Measurements from ENCODE around the gene PAK3. TPM values are rescaled to one million over a fixed set of nuclear protein-coding genes. Genes with fewer than 3 reads are reported as not detected.
A peak's percentile ranks its signal among the peaks of the same experiment; 100 is the strongest.

The PAK3 gene

DNA sequence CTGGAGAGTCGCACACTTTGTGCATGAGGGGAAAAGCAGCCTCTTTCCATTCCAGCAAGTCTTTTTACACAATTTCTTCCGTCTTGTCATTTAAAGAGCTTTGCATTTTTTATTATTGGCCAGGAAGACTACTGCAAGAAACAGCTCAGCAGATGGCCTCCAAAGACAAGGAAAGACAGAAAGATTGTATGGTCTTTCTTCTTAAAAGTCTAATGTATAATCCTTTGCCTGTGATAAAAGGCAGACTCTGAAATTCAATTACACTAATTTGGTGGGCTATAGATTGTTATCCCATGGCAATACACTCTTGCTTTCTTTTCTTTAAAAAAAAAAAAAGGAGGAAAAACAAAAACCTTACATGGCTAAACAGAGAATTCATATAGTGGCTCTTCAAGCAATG, 168.4 kb downstream of the PAK3 start:
- Histone ChIP-seq H2BK120ac (ENCODE audit: low read depth, low read length) (no peak overlapping the region), H3K79me1 (ENCODE audit: low read length) (no peaks in the 10 kb centered on the region), H3K4me2 (ENCODE audit: low read length) (no peak overlapping the region), H2AK5ac (ENCODE audit: low read length) (no peak overlapping the region), H4K5ac (ENCODE audit: low read length) (no peak overlapping the region), H3K4me1 (ENCODE audit: control insufficient read depth, low read depth, low read length) (no peaks in the 10 kb centered on the region), H3K4ac (ENCODE audit: low read depth, low read length) (no peak overlapping the region), H3K4me3 (ENCODE audit: low read length) (no peak overlapping the region), H3K36me3 (ENCODE audit: control insufficient read depth, insufficient read depth, low read length) (no peaks in the 10 kb centered on the region), H3K9ac (ENCODE audit: low read length) (no peak overlapping the region), H2BK15ac (replicated peaks; ENCODE audit: low read depth) (no peak overlapping the region), H2BK5ac (ENCODE audit: low read length) (no peak overlapping the region), H3K18ac (ENCODE audit: low read length) (no peak overlapping the region), H3K79me2 (ENCODE audit: control insufficient read depth, insufficient read depth, low read length) (no peaks in the 10 kb centered on the region), H3K56ac (ENCODE audit: low read length) (no peak overlapping the region), H4K8ac (ENCODE audit: low read depth, low read length) (no peak overlapping the region), H3K23ac (ENCODE audit: low read length) (no peak overlapping the region), H3K27ac (ENCODE audit: low read depth, low read length) (no peak overlapping the region), H3K27me3 (ENCODE audit: insufficient read depth, low read length, poor library complexity) (no peaks in the 10 kb centered on the region)
- no CpG with 5 or more reads among the region's 2 CpGs for WGBS (ENCODE audit: extremely low coverage, insufficient coverage, low lambda C conversion rate)
- no peak for DNase-seq

DNA sequence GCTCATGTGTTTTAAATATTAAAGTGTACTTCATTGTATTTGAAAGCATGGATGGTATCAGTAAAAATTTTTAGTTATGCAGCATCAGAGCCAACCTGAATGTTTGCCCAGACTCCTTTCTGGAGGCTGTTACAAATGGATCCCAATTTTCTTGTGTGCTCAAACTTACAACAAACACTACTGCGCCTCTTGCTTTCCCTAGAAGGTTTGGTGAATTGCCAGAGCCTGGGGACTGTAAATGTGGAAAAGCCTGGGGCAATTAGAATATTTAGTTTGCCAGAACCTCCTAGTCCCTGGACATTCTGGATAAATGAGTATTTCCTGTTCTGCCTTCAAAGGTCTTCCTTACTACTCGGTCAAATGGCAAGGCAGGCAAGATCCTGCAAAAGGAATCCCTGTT, 169.5 kb downstream of the PAK3 start:
- no peak overlapping the region for H3K4me2 ChIP-seq (ENCODE audit: low read length)
- H2BK15ac ChIP-seq (replicated peaks; ENCODE audit: low read depth), result no peak overlapping the region
- no peak overlapping the region for H3K4me3 ChIP-seq (ENCODE audit: low read length)
- H2BK5ac ChIP-seq (ENCODE audit: low read length), result no peak overlapping the region
- no peak overlapping the region for H3K27ac ChIP-seq (ENCODE audit: low read depth, low read length)
- no peak overlapping the region for H3K56ac ChIP-seq (ENCODE audit: low read length)
- no CpG with 5 or more reads among the region's 2 CpGs for WGBS (ENCODE audit: extremely low coverage, insufficient coverage, low lambda C conversion rate)
- no peaks in the 10 kb centered on the region for H3K79me2 ChIP-seq (ENCODE audit: control insufficient read depth, insufficient read depth, low read length)
- H3K4me1 ChIP-seq (ENCODE audit: control insufficient read depth, low read depth, low read length), result no peaks in the 10 kb centered on the region
- H3K23ac ChIP-seq (ENCODE audit: low read length), result no peak overlapping the region
- H2AK5ac ChIP-seq (ENCODE audit: low read length), result no peak overlapping the region
- no peak overlapping the region for H3K9ac ChIP-seq (ENCODE audit: low read length)
- no peak overlapping the region for H2BK120ac ChIP-seq (ENCODE audit: low read depth, low read length)
- H3K18ac ChIP-seq (ENCODE audit: low read length), result no peak overlapping the region
- DNase-seq, result no peak
- H3K79me1 ChIP-seq (ENCODE audit: low read length), result no peaks in the 10 kb centered on the region
- H3K27me3 ChIP-seq (ENCODE audit: insufficient read depth, low read length, poor library complexity), result no peaks in the 10 kb centered on the region
- H3K36me3 ChIP-seq (ENCODE audit: control insufficient read depth, insufficient read depth, low read length), result no peaks in the 10 kb centered on the region
- H4K5ac ChIP-seq (ENCODE audit: low read length), result no peak overlapping the region
- H4K8ac ChIP-seq (ENCODE audit: low read depth, low read length), result no peak overlapping the region
- H3K4ac ChIP-seq (ENCODE audit: low read depth, low read length), result no peak overlapping the region

DNA sequence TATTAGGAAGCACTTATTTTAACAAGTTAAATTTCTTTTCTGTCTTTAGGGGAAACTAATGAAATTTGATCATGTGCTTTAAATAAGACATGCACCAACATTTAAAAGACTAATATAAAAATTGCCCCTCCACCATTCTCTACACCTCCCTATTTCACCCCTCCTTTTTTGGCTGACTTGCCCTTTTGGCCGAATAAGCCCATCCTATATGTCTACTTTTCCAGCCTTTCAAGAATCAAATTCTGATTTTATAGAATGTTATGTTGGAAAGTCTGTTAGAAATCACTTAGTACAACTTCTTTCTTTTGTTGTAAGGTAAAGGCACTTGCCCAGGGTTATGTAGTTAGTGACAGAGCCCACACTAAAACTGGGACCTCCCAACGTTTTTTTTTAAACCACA, 172.5 kb downstream of the PAK3 start:
- Histone ChIP-seq H2BK15ac (replicated peaks; ENCODE audit: low read depth) (no peak overlapping the region), H3K27ac (ENCODE audit: low read depth, low read length) (no peak overlapping the region), H3K79me1 (ENCODE audit: low read length) (no peaks in the 10 kb centered on the region), H3K9ac (ENCODE audit: low read length) (no peak overlapping the region), H3K27me3 (ENCODE audit: insufficient read depth, low read length, poor library complexity) (no peaks in the 10 kb centered on the region), H2BK120ac (ENCODE audit: low read depth, low read length) (no peak overlapping the region), H3K4me1 (ENCODE audit: control insufficient read depth, low read depth, low read length) (no peaks in the 10 kb centered on the region), H3K36me3 (ENCODE audit: control insufficient read depth, insufficient read depth, low read length) (no peaks in the 10 kb centered on the region), H3K4me2 (ENCODE audit: low read length) (no peak overlapping the region), H3K18ac (ENCODE audit: low read length) (no peak overlapping the region), H4K5ac (ENCODE audit: low read length) (no peak overlapping the region), H2AK5ac (ENCODE audit: low read length) (no peak overlapping the region), H2BK5ac (ENCODE audit: low read length) (no peak overlapping the region), H4K8ac (ENCODE audit: low read depth, low read length) (no peak overlapping the region), H3K79me2 (ENCODE audit: control insufficient read depth, insufficient read depth, low read length) (no peaks in the 10 kb centered on the region), H3K23ac (ENCODE audit: low read length) (no peak overlapping the region), H3K56ac (ENCODE audit: low read length) (no peak overlapping the region), H3K4me3 (ENCODE audit: low read length) (no peak overlapping the region), H3K4ac (ENCODE audit: low read depth, low read length) (no peak overlapping the region)
- WGBS (ENCODE audit: extremely low coverage, insufficient coverage, low lambda C conversion rate), result no CpG with 5 or more reads among the region's 2 CpGs
- DNase-seq, result no peak

DNA sequence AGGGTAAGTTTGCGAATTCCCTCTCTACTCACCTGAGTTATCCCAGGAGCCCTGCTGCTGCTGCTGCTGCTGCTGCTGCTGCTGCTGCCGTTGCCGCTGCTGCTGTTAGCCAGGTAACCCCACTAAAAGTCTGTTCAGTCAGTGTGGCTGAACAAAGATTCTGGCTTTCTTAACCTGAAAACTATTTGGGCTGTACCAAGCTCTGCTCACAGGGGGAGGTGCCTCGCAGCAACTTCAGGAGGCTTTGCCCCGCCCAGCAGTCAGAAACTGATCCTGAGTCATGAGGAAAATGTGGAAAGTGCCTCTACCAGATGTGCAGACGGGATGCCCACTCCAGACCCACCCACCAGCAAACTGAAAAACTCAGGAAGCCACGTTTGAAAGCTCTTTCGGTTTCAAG, 174.3 kb downstream of the PAK3 start, which contains the start of gene CAPN6:
CAPN6 (minus strand) TSS at position 145 of the 400 bp plus-strand sequence. CDS start 6,547 bp downstream, outside the sequence.
- Histone ChIP-seq H3K56ac (ENCODE audit: low read length) (no peak within 1 kb of the TSS), H3K27ac (ENCODE audit: low read depth, low read length) (no peak within 1 kb of the TSS), H2AK5ac (ENCODE audit: low read length) (no peak within 1 kb of the TSS), H3K79me1 (ENCODE audit: low read length) (no peaks in the 10 kb centered on the region), H3K4me1 (ENCODE audit: control insufficient read depth, low read depth, low read length) (no peaks in the 10 kb centered on the region), H2BK120ac (ENCODE audit: low read depth, low read length) (no peak within 1 kb of the TSS), H4K8ac (ENCODE audit: low read depth, low read length) (no peak within 1 kb of the TSS), H3K36me3 (ENCODE audit: control insufficient read depth, insufficient read depth, low read length) (no peaks in the 10 kb centered on the region), H2BK5ac (ENCODE audit: low read length) (no peak within 1 kb of the TSS), H3K4me2 (ENCODE audit: low read length) (no peak within 1 kb of the TSS), H4K5ac (ENCODE audit: low read length) (no peak within 1 kb of the TSS), H3K9ac (ENCODE audit: low read length) (no peak within 1 kb of the TSS), H3K23ac (ENCODE audit: low read length) (no peak within 1 kb of the TSS), H3K4ac (ENCODE audit: low read depth, low read length) (no peak within 1 kb of the TSS), H3K4me3 (ENCODE audit: low read length) (no peak within 1 kb of the TSS), H2BK15ac (replicated peaks; ENCODE audit: low read depth) (no peak within 1 kb of the TSS), H3K79me2 (ENCODE audit: control insufficient read depth, insufficient read depth, low read length) (no peaks in the 10 kb centered on the region), H3K27me3 (ENCODE audit: insufficient read depth, low read length, poor library complexity) (no peaks in the 10 kb centered on the region), H3K18ac (ENCODE audit: low read length) (no peak within 1 kb of the TSS)
- DNase-seq, result peak; percentile 78
- no CpG with 5 or more reads among the region's 8 CpGs for WGBS (ENCODE audit: extremely low coverage, insufficient coverage, low lambda C conversion rate)

Small RNAs within 50 kb of the gene (small RNA-seq; reads per million reads assigned to genes)
- gene FCF1P4 (ENCODE audit: insufficient read depth), result not detected

Data from mesendoderm (in vitro differentiated cells).